Choroid plexus epithelial cell (primary cell): Measurements from ENCODE around the gene CDADC1.
A peak's percentile ranks its signal among the peaks of the same experiment; 100 is the strongest.
"Not testable (repeated sequence)": the region's sequence is repeated elsewhere in the genome, so short reads cannot be mapped to it uniquely, and the experiment has no call there.

Experiments used
- DNase-seq: peaks from one replicate; pipeline ENCODE4 v3.0.0-alpha.2; 2010; ENCODE audit warnings: low read depth
- H3K4me3 ChIP-seq: 2 replicates; pipeline ENCODE4 v1.5.1; 2011; ENCODE audit warnings: low read depth, mild to moderate bottlenecking, control low read depth, low read length, moderate library complexity
- CTCF ChIP-seq: conservative IDR thresholded peaks from 2 replicates; pipeline ENCODE4 v1.5.1; 2011; ENCODE audit warnings: low read depth, mild to moderate bottlenecking, control low read depth, inconsistent platforms, low read length, moderate library complexity

The CDADC1 gene

DNA sequence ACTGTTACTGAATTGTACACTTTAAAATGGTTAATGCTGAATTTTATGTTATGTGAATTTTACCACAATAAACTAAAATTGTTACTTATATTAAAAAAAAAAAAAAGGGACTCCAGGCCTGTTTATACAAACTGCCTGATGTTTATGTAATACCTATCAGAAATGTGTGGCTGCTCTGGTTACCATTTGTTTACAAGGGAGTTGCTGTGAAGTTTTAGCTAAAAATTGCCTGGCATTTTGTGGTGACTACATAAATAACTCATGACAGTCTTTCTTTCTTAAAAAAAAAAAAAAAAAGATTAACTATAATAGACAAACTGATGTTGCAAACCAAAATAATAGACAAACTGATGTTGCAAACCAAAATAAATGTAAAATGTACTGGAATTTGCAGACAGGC lies 71.8 kb downstream of the CDADC1 start:
- peak; percentile 61 for DNase-seq
- no peak overlapping the region for H3K4me3 ChIP-seq
- TF ChIP-seq CTCF, result no peak

DNA sequence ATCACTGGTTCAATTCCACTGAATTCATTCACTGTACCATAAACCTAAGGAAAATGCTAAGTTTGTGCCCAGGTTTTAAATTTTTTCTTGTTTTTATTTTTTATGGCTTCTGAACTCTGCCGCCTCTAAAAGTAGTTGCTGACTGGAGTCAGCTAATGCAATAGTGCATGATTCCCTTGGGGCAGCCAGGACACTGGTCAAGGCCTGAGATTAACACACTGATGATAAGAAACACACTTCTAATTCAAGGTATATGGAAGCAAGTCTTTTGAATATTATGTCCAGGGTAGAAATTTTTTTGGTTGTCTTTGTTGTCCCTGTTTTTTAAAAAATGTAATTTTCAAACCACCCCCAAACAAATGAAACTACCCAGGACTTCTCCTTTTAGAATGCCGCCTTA lies 72.2 kb downstream of the CDADC1 start:
- DNase-seq, result no peak
- TF ChIP-seq CTCF, result no peak
- H3K4me3 ChIP-seq, result no peak overlapping the region

DNA sequence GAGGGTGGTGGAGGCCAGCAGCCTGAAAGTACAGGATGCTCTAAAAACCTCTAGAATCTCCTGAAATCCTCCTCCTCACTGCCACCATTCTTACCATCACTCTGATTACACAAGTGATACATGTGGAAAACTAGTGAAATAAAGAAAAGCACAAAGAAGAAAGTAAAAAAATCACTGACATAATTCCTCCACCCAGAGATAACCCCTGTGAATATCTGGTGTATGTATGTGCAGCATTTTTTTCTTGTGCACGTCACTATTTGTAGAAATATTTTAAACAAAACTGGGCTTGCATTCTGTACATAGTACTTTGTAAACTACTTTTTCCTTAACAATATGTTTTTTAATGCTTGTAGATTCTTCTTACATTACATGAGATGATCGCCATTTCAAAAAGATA lies 73.2 kb downstream of the CDADC1 start:
- H3K4me3 ChIP-seq, result no peak overlapping the region
- no peak for TF ChIP-seq CTCF
- peak; percentile 8 for DNase-seq

GRCh38 chr13:49322702-49323101 lies 75.0 kb downstream of the CDADC1 start:
- no peak for TF ChIP-seq CTCF
- no peak overlapping the region for H3K4me3 ChIP-seq
- no peak for DNase-seq

DNA sequence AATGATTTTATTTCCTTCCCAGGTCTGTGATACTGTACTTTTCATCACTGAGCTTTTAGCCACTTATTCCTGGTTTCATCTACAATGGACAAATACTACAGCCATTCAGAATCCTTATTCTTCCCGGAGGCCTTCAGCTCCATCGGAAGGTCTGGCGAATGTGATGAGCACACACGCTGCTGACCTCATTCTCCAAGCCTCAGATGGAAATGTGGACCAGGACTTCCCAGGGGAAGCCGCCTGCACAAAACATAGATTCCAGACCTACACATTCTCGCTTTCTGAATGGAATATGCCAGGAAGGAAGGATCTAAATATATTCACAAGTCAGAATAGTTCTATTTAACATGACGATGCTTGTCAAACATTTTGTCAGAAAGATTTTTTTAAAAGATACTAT lies 75.6 kb downstream of the CDADC1 start:
- H3K4me3 ChIP-seq, result no peak overlapping the region
- DNase-seq, result no peak
- no peak for TF ChIP-seq CTCF

- no peak for TF ChIP-seq CTCF
- DNase-seq, result no peak
- no peak overlapping the region for H3K4me3 ChIP-seq
These were observed 78.6 kb downstream of the CDADC1 start for GRCh38 chr13:49326222-49326917.

DNA sequence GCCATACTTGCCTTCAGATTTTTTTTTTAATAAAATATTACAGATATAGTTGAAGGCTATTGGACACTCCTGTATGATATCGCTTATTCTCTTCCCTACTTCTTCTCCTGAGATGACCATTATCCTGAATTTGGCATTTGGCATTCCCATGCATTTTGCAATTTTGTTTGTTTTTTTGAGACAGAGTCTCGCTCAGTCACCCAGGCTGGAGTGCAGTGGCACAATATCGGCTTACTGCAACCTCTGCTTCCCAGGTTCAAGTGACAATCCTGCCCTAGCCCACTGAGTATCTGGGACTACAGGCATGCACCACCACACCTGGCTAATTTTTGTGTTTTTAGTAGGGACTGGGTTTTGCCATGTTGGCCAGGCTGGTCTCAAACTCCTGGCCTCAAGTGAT lies 79.4 kb downstream of the CDADC1 start:
- H3K4me3 ChIP-seq, DNase-seq: not testable (repeated sequence)
